GM10248 (cell line): ENCODE data around the gene TIMM29.

Source experiments
- CTCF ChIA-PET: fragments of 300-600 bp; sonication (Branson Sonifier 250); formaldehyde crosslinking; extraction: SDS; loops from one replicate; lab custom pipeline; 2021; ENCODE audit warnings: antibody characterized with exemption; lab: Yijun Ruan, JAX
- POLR2A ChIA-PET: fragments of 350-650 bp; sonication (Branson Sonifier 250); formaldehyde crosslinking; extraction: SDS; loops from one replicate; lab custom pipeline; 2020; ENCODE audit warnings: antibody characterized with exemption; lab: Yijun Ruan, JAX
- DNase-seq: peaks from one replicate; pipeline ENCODE4 v3.0.0; 2012; ENCODE audit errors: extremely low spot score
- CTCF ChIP-seq: IDR thresholded peaks from 2 replicates; pipeline ENCODE4 v1.5.1; 2012; ENCODE audit warnings: mild to moderate bottlenecking, low read depth; ENCODE audit errors: extremely low read depth, missing control alignments, control extremely low read depth

The TIMM29 gene

DNA sequence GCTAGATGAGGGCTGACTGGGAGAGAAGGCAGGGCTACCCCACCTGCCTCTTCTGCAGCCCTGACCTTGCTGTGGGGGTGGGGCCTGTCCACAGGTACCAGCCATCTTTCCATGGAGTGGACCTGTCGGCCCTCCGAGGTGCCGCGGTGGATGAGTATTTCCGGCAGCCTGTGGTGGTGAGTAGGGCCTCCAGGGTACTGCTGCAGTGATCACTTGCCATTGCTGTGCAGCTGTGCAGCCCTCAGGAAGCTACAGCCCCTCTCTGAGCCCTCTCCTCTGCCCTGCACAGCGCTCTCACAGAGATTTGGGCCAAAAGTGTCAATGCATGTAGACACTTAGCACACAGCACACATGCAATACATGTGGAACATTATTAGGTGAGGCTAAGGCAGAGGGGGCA is 12.0 kb upstream of the TIMM29 start:
- no peak for DNase-seq
- TF ChIP-seq CTCF: no peak
- POLR2A ChIA-PET: interaction anchor here (0.6 kb wide), 1 partner anchor 25 kb away, joined by 3 read pairs; no protein-coding TSS in a partner anchor
- CTCF ChIA-PET: interaction anchor here (1.1 to 1.3 kb wide), 2 partner anchors 25 to 52 kb away, joined by 3 read pairs; no protein-coding TSS in a partner anchor

- ChIA-PET CTCF (interaction anchor here (1.4 to 1.5 kb wide), 3 partner anchors 18 to 31 kb away, joined by 4 to 7 read pairs (median 6); no protein-coding TSS in a partner anchor), POLR2A (interaction anchor here (1.2 to 1.4 kb wide), 3 partner anchors 9 to 41 kb away, joined by 3 read pairs; no protein-coding TSS in a partner anchor)
- no peak for DNase-seq
- no peak for TF ChIP-seq CTCF
Measured at GRCh38 chr19:10918359-10918758, 10.3 kb upstream of the TIMM29 start.

- ChIA-PET CTCF (interaction anchor here (0.8 to 1.4 kb wide), 4 partner anchors 22 to 47 kb away, joined by 3 to 4 read pairs (median 3); no protein-coding TSS in a partner anchor), POLR2A (interaction anchor here (1.2 to 1.4 kb wide), 2 partner anchors 31 to 42 kb away, joined by 3 read pairs; no protein-coding TSS in a partner anchor)
- TF ChIP-seq CTCF: no peak
- DNase-seq: no peak
Measured at GRCh38 chr19:10919352-10920287, 9.0 kb upstream of the TIMM29 start.

DNA sequence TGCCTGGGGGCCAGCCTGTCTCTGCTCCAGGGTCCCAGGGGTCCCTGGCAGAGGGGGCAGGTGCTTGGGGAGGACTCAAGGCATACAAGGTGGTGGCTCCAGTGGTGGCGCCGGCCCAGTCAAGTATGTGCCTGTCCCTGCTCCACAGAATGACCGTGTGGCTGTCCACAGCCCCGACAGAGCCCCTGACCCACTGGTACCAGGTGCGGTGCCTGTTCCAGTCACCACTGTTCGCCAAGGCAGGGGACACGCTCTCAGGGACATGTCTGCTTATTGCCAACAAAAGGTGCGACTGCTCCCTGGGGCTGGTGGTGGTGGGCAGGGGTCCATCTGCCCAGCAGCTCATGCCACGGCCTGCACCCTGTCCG is 8.3 kb upstream of the TIMM29 start:
- ChIA-PET CTCF (no interaction called here), POLR2A (no interaction called here)
- DNase-seq: no peak
- TF ChIP-seq CTCF: no peak

DNA sequence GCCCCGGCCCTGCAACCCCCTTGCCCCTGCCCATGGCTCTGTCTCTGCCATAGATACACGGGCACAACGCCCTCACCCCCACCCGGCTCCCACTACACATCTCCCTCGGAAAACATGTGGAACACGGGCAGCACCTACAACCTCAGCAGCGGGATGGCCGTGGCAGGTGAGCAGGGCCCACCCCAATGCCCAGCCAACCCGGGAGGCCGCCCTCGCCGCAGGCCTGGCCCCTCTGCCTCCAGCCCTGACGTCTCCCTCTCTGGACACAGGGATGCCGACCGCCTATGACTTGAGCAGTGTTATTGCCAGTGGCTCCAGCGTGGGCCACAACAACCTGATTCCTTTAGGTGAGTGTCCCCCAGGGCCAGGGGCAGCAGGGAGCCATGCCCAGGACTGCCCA is 7.8 kb upstream of the TIMM29 start:
- DNase-seq: no peak
- ChIA-PET POLR2A (no interaction called here), CTCF (no interaction called here)
- TF ChIP-seq CTCF: no peak

GRCh38 chr19:10921199-10921909 is 7.3 kb upstream of the TIMM29 start:
- ChIA-PET POLR2A (no interaction called here), CTCF (interaction anchor here (1.2 kb wide), 1 partner anchor 16 kb away, joined by 3 read pairs; no protein-coding TSS in a partner anchor)
- no peak for DNase-seq
- no peak for TF ChIP-seq CTCF
